ENCODE results near the gene B3GNT4.

DNA sequence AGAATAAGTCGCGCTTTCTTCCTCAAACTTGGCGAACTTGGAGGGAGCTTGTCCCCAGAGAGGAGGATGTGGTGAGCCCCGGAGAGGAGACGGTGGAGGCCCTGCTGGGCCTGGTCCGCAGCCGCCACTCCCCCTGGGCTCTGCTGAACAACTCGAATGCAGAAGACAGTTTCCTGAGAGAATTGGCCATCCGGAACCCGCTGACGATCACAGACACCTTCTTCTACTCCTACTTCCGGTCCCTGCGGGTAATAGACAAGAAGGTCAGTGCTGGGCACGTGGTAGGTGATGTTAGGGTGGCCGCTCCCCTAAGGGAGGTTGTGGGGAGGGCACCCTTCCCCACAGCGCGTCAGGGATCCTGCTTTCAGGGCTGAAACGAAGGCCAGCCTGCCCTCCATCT lies 19.0 kb upstream of the B3GNT4 start:
- TF ChIP-seq GLIS3 (CRISPR knock-in tag; IDR thresholded peaks at IDR 0.05) = no peak
- TF ChIP-seq ISL1 (CRISPR knock-in tag; IDR thresholded peaks at IDR 0.05) = no peak
- TF ChIP-seq BACH2 (CRISPR knock-in tag; IDR thresholded peaks at IDR 0.05; ENCODE audit: borderline replicate concordance) = no peak
- TF ChIP-seq SNAI2 (CRISPR knock-in tag; IDR thresholded peaks at IDR 0.05) = no peak
- TF ChIP-seq, protein P1, sequence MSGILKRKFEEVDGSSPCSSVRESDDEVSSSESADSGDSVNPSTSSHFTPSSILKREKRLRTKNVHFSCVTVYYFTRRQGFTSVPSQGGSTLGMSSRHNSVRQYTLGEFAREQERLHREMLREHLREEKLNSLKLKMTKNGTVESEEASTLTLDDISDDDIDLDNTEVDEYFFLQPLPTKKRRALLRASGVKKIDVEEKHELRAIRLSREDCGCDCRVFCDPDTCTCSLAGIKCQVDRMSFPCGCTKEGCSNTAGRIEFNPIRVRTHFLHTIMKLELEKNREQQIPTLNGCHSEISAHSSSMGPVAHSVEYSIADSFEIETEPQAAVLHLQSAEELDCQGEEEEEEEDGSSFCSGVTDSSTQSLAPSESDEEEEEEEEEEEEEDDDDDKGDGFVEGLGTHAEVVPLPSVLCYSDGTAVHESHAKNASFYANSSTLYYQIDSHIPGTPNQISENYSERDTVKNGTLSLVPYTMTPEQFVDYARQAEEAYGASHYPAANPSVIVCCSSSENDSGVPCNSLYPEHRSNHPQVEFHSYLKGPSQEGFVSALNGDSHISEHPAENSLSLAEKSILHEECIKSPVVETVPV (CRISPR knock-in tag; IDR thresholded peaks at IDR 0.05) = no peak
